Left ventricle myocardium inferior (tissue), 1 donor: ENCODE data around the gene PAM. TPM values are rescaled to one million over a fixed set of nuclear protein-coding genes. Genes with fewer than 3 reads are reported as not detected.
"Not testable (repeated sequence)": the region's sequence is repeated elsewhere in the genome, so short reads cannot be mapped to it uniquely, and the experiment has no call there.

Experiments used
- DNase-seq: peaks from one replicate; pipeline ENCODE4 v3.0.0-alpha.2; 2020
- H3K27ac ChIP-seq: fragments of 200-600 bp; replicated peaks from 2 replicates; pipeline ENCODE4 v1.8.0; 2021
- H3K27me3 ChIP-seq: fragments of 200-600 bp; 2 replicates; pipeline ENCODE4 v1.8.0; 2021; ENCODE audit warnings: low read depth
- H3K36me3 ChIP-seq: fragments of 200-600 bp; 2 replicates; pipeline ENCODE4 v1.8.0; 2021
- H3K4me1 ChIP-seq: fragments of 200-600 bp; 2 replicates; pipeline ENCODE4 v1.8.0; 2021
- H3K4me3 ChIP-seq: fragments of 200-600 bp; 2 replicates; pipeline ENCODE4 v1.8.0; 2021; ENCODE audit warnings: mild to moderate bottlenecking, moderate library complexity
- H3K9me3 ChIP-seq: fragments of 200-600 bp; replicated peaks from 2 replicates; pipeline ENCODE4 v1.8.0; 2021
- CTCF ChIP-seq: fragments of 200-600 bp; IDR thresholded peaks from 2 replicates; pipeline ENCODE4 v1.8.0; 2021; ENCODE audit warnings: antibody characterized with exemption, mild to moderate bottlenecking, borderline replicate concordance
- intact Hi-C: fragments of 100-400 bp; cut with micrococcal nuclease; formaldehyde crosslinking; loops from one replicate; pipeline ENCODE4 v1.11.0; 2022
- total RNA-seq: library from RNA; stranded (reverse); fragmentation: NEBNext Ultra II Directional; extraction: Animal tissue kit (Norgen Biotek cat#: 25700); gene quantifications from one replicate; pipeline ENCODE4 v1.2.1, GENCODE V29; 2021
- donor health status: DM: no; HTN: yes; CAD: no; lungs with severe emphysema.

Gene PAM
- total RNA-seq, 1 donor from 2014 or later: 1,051 TPM

DNA sequence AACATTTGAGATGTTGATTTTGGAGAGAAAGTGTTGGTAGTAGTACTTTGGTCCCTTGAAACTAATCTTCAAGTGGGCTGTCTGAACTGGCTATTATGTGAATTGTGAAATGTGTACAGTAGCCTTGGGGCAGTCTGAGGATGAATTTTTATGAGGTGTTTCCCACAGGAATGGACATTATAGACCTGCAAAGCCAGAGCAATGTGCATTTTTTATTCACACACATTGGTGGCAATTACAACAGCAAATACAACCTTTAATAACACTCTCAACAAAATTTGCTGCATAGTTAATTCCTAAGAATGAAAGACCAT lies 147.0 kb downstream of the PAM start:
- no peak for TF ChIP-seq CTCF
- no peaks in the 10 kb centered on the region for H3K27me3 ChIP-seq
- DNase-seq: no peak
- H3K9me3 ChIP-seq: no peaks in the 10 kb centered on the region
- peaks cover 5% of the 10 kb centered on the region for H3K36me3 ChIP-seq
- peaks cover 60% of the 10 kb centered on the region for H3K4me1 ChIP-seq
- no peak overlapping the region for H3K27ac ChIP-seq
- intact Hi-C loops: no loop called here
- H3K4me3 ChIP-seq: no peak overlapping the region

GRCh38 chr5:102902647-102903046 lies 147.5 kb downstream of the PAM start:
- no peaks in the 10 kb centered on the region for H3K27me3 ChIP-seq
- no peak overlapping the region for H3K27ac ChIP-seq
- H3K4me3 ChIP-seq: no peak overlapping the region
- no peaks in the 10 kb centered on the region for H3K9me3 ChIP-seq
- H3K36me3 ChIP-seq: peaks cover 5% of the 10 kb centered on the region
- H3K4me1 ChIP-seq: peaks cover 60% of the 10 kb centered on the region
- intact Hi-C loops: no loop called here
- no peak for TF ChIP-seq CTCF
- DNase-seq: no peak

DNA sequence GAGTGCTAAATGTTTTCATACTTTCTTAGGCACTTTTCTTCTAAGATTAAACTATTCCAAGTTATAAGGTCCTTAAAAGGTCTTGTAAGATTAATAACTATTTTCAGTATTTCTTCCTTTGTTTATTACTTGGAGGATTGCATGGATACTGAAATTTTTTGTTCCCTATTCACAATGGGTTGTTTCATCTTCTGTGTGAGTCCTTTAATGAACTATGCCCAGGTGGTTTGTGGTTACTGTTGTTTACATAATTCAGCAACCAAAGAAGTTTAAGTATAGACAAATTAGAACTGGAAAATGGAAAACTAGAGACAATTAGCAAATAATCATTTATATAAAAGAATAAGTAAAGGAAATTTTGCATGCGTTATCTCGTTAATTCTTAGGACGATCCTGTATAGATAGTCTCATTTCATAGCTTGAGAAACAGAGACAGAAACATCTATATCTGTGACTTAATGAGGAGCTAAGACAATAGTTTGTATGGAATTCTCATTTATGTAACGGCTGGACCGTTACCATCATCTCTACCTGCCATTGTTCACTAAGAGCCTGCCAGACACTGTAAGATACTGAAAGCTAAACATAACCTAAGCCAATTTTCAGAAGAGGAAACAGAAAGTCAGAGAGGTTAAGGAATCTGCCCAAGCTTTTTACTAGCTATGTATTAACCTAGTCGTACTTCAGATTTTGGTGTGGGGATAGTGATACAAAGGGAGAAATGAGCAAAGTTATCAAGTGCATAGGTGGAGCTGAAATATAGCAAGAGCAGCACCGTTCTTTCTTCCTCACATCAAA lies 148.2 kb downstream of the PAM start:
- Histone ChIP-seq H3K4me3 (no peak overlapping the region), H3K4me1 (peaks cover 55% of the 10 kb centered on the region), H3K9me3 (no peaks in the 10 kb centered on the region), H3K27me3 (no peaks in the 10 kb centered on the region), H3K27ac (peak overlapping the region; percentile 22), H3K36me3 (peaks cover 5% of the 10 kb centered on the region)
- intact Hi-C loops: no loop called here
- DNase-seq: no peak
- no peak for TF ChIP-seq CTCF

DNA sequence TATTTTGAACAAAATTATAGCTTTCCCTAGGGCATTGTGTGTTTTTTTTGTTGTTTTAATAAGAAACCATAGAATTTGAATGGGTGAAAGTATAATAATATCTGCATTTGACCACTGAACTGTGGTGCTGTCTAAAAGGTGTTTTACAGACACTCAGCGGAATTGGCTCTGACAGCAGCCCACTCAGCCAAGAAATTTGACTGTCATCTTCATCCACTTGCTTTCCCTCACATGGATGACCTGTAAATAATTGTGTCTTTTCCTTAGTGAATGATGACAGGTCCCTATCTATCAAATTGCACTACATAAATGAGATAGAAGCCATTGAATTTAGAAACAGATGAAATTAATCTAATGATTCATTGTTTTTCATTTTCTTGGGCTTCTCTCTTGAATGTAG lies 150.0 kb downstream of the PAM start:
- DNase-seq: no peak
- Histone ChIP-seq H3K4me1 (peaks cover 56% of the 10 kb centered on the region), H3K27me3 (no peaks in the 10 kb centered on the region), H3K4me3 (no peak overlapping the region), H3K36me3 (peaks cover 5% of the 10 kb centered on the region), H3K27ac (no peak overlapping the region), H3K9me3 (no peaks in the 10 kb centered on the region)
- intact Hi-C loops: no loop called here
- TF ChIP-seq CTCF: no peak

GRCh38 chr5:102907099-102907498 lies 152.0 kb downstream of the PAM start:
- DNase-seq, H3K27ac ChIP-seq, H3K27me3 ChIP-seq, H3K4me3 ChIP-seq, H3K9me3 ChIP-seq, H3K36me3 ChIP-seq, intact Hi-C loops: not testable (repeated sequence)
- peaks cover 68% of the 10 kb centered on the region for H3K4me1 ChIP-seq
